Fibroblast of lung (primary cell): ENCODE results near the gene TOGARAM1.

Experiments used
- EZH2 ChIP-seq: IDR thresholded peaks from 2 replicates; pipeline ENCODE4 v1.5.1; 2012; ENCODE audit warnings: low read length, control low read depth, mild to moderate bottlenecking; ENCODE audit errors: missing control alignments
- TF ChIP-seq, protein P1 (sequence below), 2 donors: IDR thresholded peaks in 1 of 2; conservative IDR thresholded peaks in 1 of 2; 1 replicate in 1 of 2; 2 replicates in 1 of 2; pipeline ENCODE4 v1.5.1; 2011 to 2012; ENCODE audit warnings: low read length in 2 of 2, control low read depth in 1 of 2, inconsistent platforms in 1 of 2, low read depth in 1 of 2, mild to moderate bottlenecking in 1 of 2

DNA sequence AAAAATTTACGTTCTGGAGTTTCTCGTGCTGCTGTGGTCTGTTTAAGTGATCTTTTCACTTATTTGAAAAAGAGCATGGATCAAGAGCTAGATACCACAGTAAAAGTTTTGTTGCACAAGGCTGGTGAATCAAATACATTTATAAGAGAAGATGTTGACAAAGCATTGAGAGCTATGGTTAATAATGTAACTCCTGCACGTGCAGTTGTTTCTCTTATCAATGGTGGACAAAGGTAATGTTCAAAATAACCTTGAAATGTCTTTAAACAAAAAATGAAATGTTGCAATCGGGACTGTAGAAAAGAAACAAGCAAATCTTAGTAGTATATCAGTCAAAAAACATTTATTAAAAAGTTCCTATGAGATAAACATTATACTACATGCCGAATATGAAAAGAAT is 82.6 kb downstream of the TOGARAM1 start:
- TF ChIP-seq, protein P1, sequence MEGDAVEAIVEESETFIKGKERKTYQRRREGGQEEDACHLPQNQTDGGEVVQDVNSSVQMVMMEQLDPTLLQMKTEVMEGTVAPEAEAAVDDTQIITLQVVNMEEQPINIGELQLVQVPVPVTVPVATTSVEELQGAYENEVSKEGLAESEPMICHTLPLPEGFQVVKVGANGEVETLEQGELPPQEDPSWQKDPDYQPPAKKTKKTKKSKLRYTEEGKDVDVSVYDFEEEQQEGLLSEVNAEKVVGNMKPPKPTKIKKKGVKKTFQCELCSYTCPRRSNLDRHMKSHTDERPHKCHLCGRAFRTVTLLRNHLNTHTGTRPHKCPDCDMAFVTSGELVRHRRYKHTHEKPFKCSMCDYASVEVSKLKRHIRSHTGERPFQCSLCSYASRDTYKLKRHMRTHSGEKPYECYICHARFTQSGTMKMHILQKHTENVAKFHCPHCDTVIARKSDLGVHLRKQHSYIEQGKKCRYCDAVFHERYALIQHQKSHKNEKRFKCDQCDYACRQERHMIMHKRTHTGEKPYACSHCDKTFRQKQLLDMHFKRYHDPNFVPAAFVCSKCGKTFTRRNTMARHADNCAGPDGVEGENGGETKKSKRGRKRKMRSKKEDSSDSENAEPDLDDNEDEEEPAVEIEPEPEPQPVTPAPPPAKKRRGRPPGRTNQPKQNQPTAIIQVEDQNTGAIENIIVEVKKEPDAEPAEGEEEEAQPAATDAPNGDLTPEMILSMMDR (conservative IDR thresholded peaks at IDR 0.05 in 1 of 2, IDR thresholded peaks at IDR 0.05 in 1 of 2; ENCODE audit: low read depth in 1 of 2, low read length in 2 of 2), result no peak
- TF ChIP-seq EZH2, result no peak
